H1 (cell line): ENCODE data around the gene SYTL2. TPM values are rescaled to one million over a fixed set of nuclear protein-coding genes. Genes with fewer than 3 reads are reported as not detected.

Experiments used
- CTCF ChIA-PET: fragments of 300-600 bp; sonication (Branson Sonifier 250); formaldehyde crosslinking; loops from one replicate; lab custom pipeline; 2021; ENCODE audit not compliant: partially characterized antibody; lab: Charles Lee
- POLR2A ChIA-PET: fragments of 300-600 bp; sonication (Branson Sonifier 250); formaldehyde crosslinking; loops from one replicate; lab custom pipeline; 2021; ENCODE audit warnings: inconsistent platforms; ENCODE audit not compliant: partially characterized antibody; lab: Charles Lee
- DNase-seq, 2 experiments: peaks; one replicate each; pipeline versions ENCODE4 v3.0.0 to v3.0.0-alpha.2; 2010 to 2022; ENCODE audit warnings: low spot score in 2 of 2, low read depth in 1 of 2, mixed read lengths in 1 of 2
- FAIRE-seq: peaks from 2 replicates; lab custom pipeline; 2011; peaks lifted over from hg19 to GRCh38; lab: Jason Lieb, UNC
- H2AFZ ChIP-seq: 2 replicates; pipeline ENCODE4 v1.8.1; 2012; ENCODE audit warnings: low read length, inconsistent platforms
- H2AK5ac ChIP-seq: 2 replicates; pipeline ENCODE4 v1.6.1; 2013; ENCODE audit warnings: low read depth, low read length
- H2BK120ac ChIP-seq: replicated peaks from 2 replicates; pipeline ENCODE3; 2013; ENCODE audit warnings: low read depth, low read length, inconsistent platforms
- H2BK12ac ChIP-seq: 2 replicates; pipeline ENCODE4 v1.6.1; 2013; ENCODE audit warnings: low read depth, low read length
- H2BK15ac ChIP-seq: 2 replicates; pipeline ENCODE4 v1.6.1; 2013; ENCODE audit warnings: low read length
- H2BK20ac ChIP-seq: 2 replicates; pipeline ENCODE4 v1.6.1; 2013; ENCODE audit warnings: low read length
- H2BK5ac ChIP-seq: 2 replicates; pipeline ENCODE4 v1.6.1; 2013; ENCODE audit warnings: low read depth, low read length
- H3K14ac ChIP-seq: 2 replicates; pipeline ENCODE4 v1.6.1; 2013; ENCODE audit warnings: inconsistent platforms; ENCODE audit not compliant: insufficient read length
- H3K18ac ChIP-seq: 2 replicates; pipeline ENCODE4 v1.6.1; 2013; ENCODE audit warnings: low read length; ENCODE audit errors: extremely low read depth
- H3K23ac ChIP-seq: 2 replicates; pipeline ENCODE4 v1.6.1; 2013; ENCODE audit warnings: inconsistent platforms; ENCODE audit not compliant: insufficient read length
- H3K23me2 ChIP-seq: 2 replicates; pipeline ENCODE4 v1.6.1; 2013; ENCODE audit warnings: low read depth, low read length
- H3K27ac ChIP-seq: 2 replicates; pipeline ENCODE4 v1.6.1; 2011; ENCODE audit warnings: low read depth, low read length, inconsistent platforms
- H3K27me3 ChIP-seq, 4 experiments: replicated peaks in 1 of 4; 1 replicate in 1 of 4; 2 replicates in 3 of 4; pipeline versions ENCODE4 v1.6.1 to v1.8.1; 2011 to 2013; ENCODE audit warnings: low read length in 3 of 4, mild to moderate bottlenecking in 3 of 4, inconsistent platforms in 2 of 4, mixed read lengths in 2 of 4, moderate library complexity in 1 of 4; ENCODE audit not compliant: control insufficient read depth in 3 of 4, insufficient read depth in 3 of 4; ENCODE audit errors: extremely low read depth in 1 of 4
- H3K36me3 ChIP-seq, 4 experiments: 2 replicates each; pipeline versions ENCODE4 v1.6.1 to v1.8.1; 2011 to 2013; ENCODE audit warnings: mild to moderate bottlenecking in 4 of 4, low read length in 3 of 4, moderate library complexity in 2 of 4, control low read depth in 1 of 4, inconsistent platforms in 1 of 4; ENCODE audit not compliant: insufficient read depth in 4 of 4, control insufficient read depth in 2 of 4
- H3K4ac ChIP-seq: replicated peaks from 2 replicates; pipeline ENCODE3; 2013; ENCODE audit warnings: low read length, low read depth, mixed read lengths, inconsistent platforms; ENCODE audit not compliant: insufficient read length
- H3K4me1 ChIP-seq, 4 experiments: replicated peaks in 1 of 4; 1 replicate in 1 of 4; 2 replicates in 3 of 4; pipeline versions ENCODE4 v1.6.1 to v1.8.1; 2011 to 2013; ENCODE audit warnings: low read length in 3 of 4, inconsistent platforms in 2 of 4, mixed read lengths in 1 of 4; ENCODE audit not compliant: insufficient read depth in 4 of 4, control insufficient read depth in 3 of 4
- H3K4me2 ChIP-seq, 2 experiments: 2 replicates each; pipeline versions ENCODE4 v1.6.1 to v1.8.1; 2011 to 2013; ENCODE audit warnings: low read depth in 2 of 2, low read length in 2 of 2, control low read depth in 1 of 2, inconsistent platforms in 1 of 2, mild to moderate bottlenecking in 1 of 2; ENCODE audit not compliant: insufficient read depth in 1 of 2
- H3K4me3 ChIP-seq, 4 experiments: fragments of 200-600, 300-600 bp in 1 of 4; sonication (generic), shearing (Covaris generic), sonication (Bioruptor Twin) in 1 of 4; 2 replicates each; pipeline versions ENCODE4 v1.5.1 to v1.8.1; 2011 to 2016; ENCODE audit warnings: low read length in 4 of 4, low read depth in 3 of 4, control low read depth in 2 of 4, inconsistent platforms in 2 of 4, mild to moderate bottlenecking in 2 of 4, mixed read lengths in 1 of 4, moderate library complexity in 1 of 4; ENCODE audit not compliant: insufficient read depth in 2 of 4; ENCODE audit errors: extremely low read depth in 1 of 4
- H3K56ac ChIP-seq: replicated peaks from 2 replicates; pipeline ENCODE3; 2013; ENCODE audit warnings: low read depth, mild to moderate bottlenecking, mixed read lengths, low read length, inconsistent platforms; ENCODE audit not compliant: insufficient read length
- H3K79me1 ChIP-seq: 2 replicates; pipeline ENCODE4 v1.6.1; 2013; ENCODE audit warnings: low read depth, low read length, control low read depth
- H3K79me2 ChIP-seq, 2 experiments: 2 replicates each; pipeline versions ENCODE4 v1.6.1 to v1.8.1; 2012 to 2013; ENCODE audit warnings: low read length in 2 of 2, mild to moderate bottlenecking in 2 of 2, inconsistent platforms in 1 of 2; ENCODE audit not compliant: insufficient read depth in 2 of 2, control insufficient read depth in 1 of 2
- H3K9ac ChIP-seq, 4 experiments: replicated peaks in 1 of 4; 1 replicate in 1 of 4; 2 replicates in 3 of 4; pipeline versions ENCODE4 v1.6.1 to v1.8.1; 2011 to 2013; ENCODE audit warnings: low read depth in 3 of 4, low read length in 3 of 4, control low read depth in 2 of 4, mild to moderate bottlenecking in 2 of 4, moderate library complexity in 2 of 4, inconsistent platforms in 1 of 4; ENCODE audit errors: extremely low read depth in 1 of 4
- H3K9me3 ChIP-seq, 2 experiments: 2 replicates each; pipeline versions ENCODE4 v1.6.1 to v1.8.1; 2012 to 2013; ENCODE audit warnings: mild to moderate bottlenecking in 2 of 2, moderate library complexity in 2 of 2, control low read depth in 1 of 2, inconsistent platforms in 1 of 2, low read depth in 1 of 2, low read length in 1 of 2, mixed read lengths in 1 of 2; ENCODE audit not compliant: insufficient read depth in 2 of 2
- H4K20me1 ChIP-seq, 2 experiments: replicated peaks in 1 of 2; 2 replicates each; pipeline versions ENCODE3 to v1.8.1; 2011 to 2013; ENCODE audit warnings: inconsistent platforms in 2 of 2, low read length in 2 of 2, mild to moderate bottlenecking in 1 of 2; ENCODE audit not compliant: insufficient read depth in 2 of 2, control insufficient read depth in 1 of 2
- H4K5ac ChIP-seq: 2 replicates; pipeline ENCODE4 v1.6.1; 2013; ENCODE audit warnings: low read length, low read depth, mixed read lengths, inconsistent platforms; ENCODE audit not compliant: insufficient read length
- H4K8ac ChIP-seq: 2 replicates; pipeline ENCODE4 v1.8.0; 2013; ENCODE audit warnings: mild to moderate bottlenecking, moderate library complexity, low read length, inconsistent platforms; ENCODE audit not compliant: insufficient read depth; ENCODE audit errors: extremely low read depth
- H4K91ac ChIP-seq: replicated peaks from 2 replicates; pipeline ENCODE3; 2013; ENCODE audit warnings: low read length, mixed read lengths, inconsistent platforms; ENCODE audit not compliant: insufficient read length
- ASH2L ChIP-seq: fragments of 200-600, 300-600 bp; sonication (generic); IDR thresholded peaks from one replicate; pipeline ENCODE4 v1.7.1; 2017; ENCODE audit warnings: low read length
- BRCA1 ChIP-seq: IDR thresholded peaks from 2 replicates; pipeline ENCODE4 v1.6.1; 2012; ENCODE audit warnings: low read depth, low read length, improper control_type of control experiment
- FOSL1 ChIP-seq: IDR thresholded peaks from 2 replicates; pipeline ENCODE4 v1.6.1; 2011; ENCODE audit warnings: mild to moderate bottlenecking, low read depth, low read length, moderate library complexity; ENCODE audit not compliant: insufficient read depth
- KDM1A ChIP-seq: fragments of 200-600, 300-600 bp; sonication (generic); IDR thresholded peaks from 2 replicates; pipeline ENCODE4 v1.7.1; 2016; ENCODE audit warnings: mild to moderate bottlenecking, low read length, borderline replicate concordance
- KDM5A ChIP-seq: fragments of 200-600 bp; IDR thresholded peaks from 2 replicates; pipeline ENCODE4 v1.7.1; 2012; ENCODE audit warnings: mild to moderate bottlenecking, low read length, inconsistent platforms, mixed read lengths
- MAX ChIP-seq: IDR thresholded peaks from 2 replicates; pipeline ENCODE4 v1.6.1; 2012; ENCODE audit warnings: inconsistent platforms
- PHF8 ChIP-seq: fragments of 200-600 bp; sonication (generic); conservative IDR thresholded peaks from 2 replicates; pipeline ENCODE4 v1.7.1; 2012; ENCODE audit warnings: low read depth, mild to moderate bottlenecking, inconsistent platforms, low read length, moderate library complexity
- POU5F1 ChIP-seq: IDR thresholded peaks from 2 replicates; pipeline ENCODE4 v1.6.1; 2011; ENCODE audit warnings: low read depth, mild to moderate bottlenecking, low read length, moderate library complexity
- RNF2 ChIP-seq: fragments of 200-900, 300-1000 bp; sonication (generic); IDR thresholded peaks from 2 replicates; pipeline ENCODE4 v1.7.1; 2016; ENCODE audit warnings: borderline replicate concordance, low read depth, mild to moderate bottlenecking, antibody characterized with exemption, low read length; ENCODE audit not compliant: poor library complexity, severe bottlenecking; ENCODE audit errors: missing control alignments
- SP1 ChIP-seq: IDR thresholded peaks from 2 replicates; pipeline ENCODE4 v1.6.1; 2011; ENCODE audit warnings: low read depth, low read length
- TAF7 ChIP-seq: optimal IDR thresholded peaks from 2 replicates; pipeline ENCODE3; 2011; ENCODE audit warnings: low read depth, mild to moderate bottlenecking, inconsistent platforms, low read length, moderate library complexity, borderline replicate concordance
- TEAD4 ChIP-seq: IDR thresholded peaks from 2 replicates; pipeline ENCODE4 v1.6.1; 2012; ENCODE audit warnings: low read depth, low read length, inconsistent platforms, mixed read lengths
- polyA plus RNA-seq, 7 experiments: library from polyadenylated mRNA; depleted of rRNA in 3 of 7; stranded (reverse) in 5 of 7; unstranded in 2 of 7; fragments of >200 nt in 5 of 7; fragments of 200-250 nt in 2 of 7; gene quantifications; 1 replicate in 5 of 7; 2 replicates in 1 of 7; 4 replicates in 1 of 7; pipeline versions ENCODE4 v1.2.1 to v1.2.3, GENCODE V29; 2011 to 2013; ENCODE audit warnings: missing spikeins in 2 of 7, mixed read lengths in 2 of 7
- total RNA-seq: library from RNA; stranded (reverse); fragmentation: NEBNext Ultra II Directional; extraction: Animal tissue kit (Norgen Biotek cat#: 25700); gene quantifications from 2 replicates; pipeline ENCODE4 v1.2.1, GENCODE V29; 2021
- TF ChIP-seq, protein P1 (sequence below): IDR thresholded peaks from 2 replicates; pipeline ENCODE4 v1.6.1; 2012; ENCODE audit warnings: inconsistent platforms

Gene SYTL2
- total and polyA plus RNA-seq, 2 of the 8 experiments (the other 6 are each of a cell fraction or from before 2014, with no cell fraction given): 1.3 to 9.1 TPM

DNA sequence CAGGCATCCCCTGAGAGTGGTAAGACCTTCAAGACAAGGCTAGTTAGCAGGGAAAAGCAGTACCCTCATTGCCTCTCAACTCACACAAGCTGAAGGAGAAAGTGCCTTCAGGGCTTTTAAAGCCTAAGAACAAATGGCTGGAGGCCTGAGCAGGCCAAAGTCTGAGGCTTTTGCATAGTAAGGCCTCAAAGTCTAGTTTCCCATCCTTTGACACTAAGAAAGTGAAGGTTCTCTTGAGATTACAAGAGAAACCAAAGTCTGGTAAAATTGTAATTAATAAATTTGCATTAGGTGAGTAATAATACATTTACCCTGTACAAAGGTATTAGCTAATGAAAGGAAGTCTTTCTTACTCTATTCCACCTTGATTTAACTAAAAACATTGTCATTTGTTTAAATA is 78.0 kb downstream of the SYTL2 start:
- Histone ChIP-seq H3K4me1 (no peaks in the 10 kb centered on the region), H2BK15ac (no peak overlapping the region), H3K27me3 (no peaks in the 10 kb centered on the region), H3K4me3 (no peak overlapping the region), H3K79me1 (no peaks in the 10 kb centered on the region), H3K23me2 (no peaks in the 10 kb centered on the region), H3K79me2 (no peaks in the 10 kb centered on the region), H3K23ac (no peak overlapping the region), H3K9me3 (no peaks in the 10 kb centered on the region; a peak in 1 of 4 replicates), H4K8ac (no peak overlapping the region), H2BK20ac (no peak overlapping the region), H4K20me1 (no peaks in the 10 kb centered on the region), H3K14ac (no peak overlapping the region), H4K91ac (no peak overlapping the region), H3K9ac (no peak overlapping the region), H3K27ac (no peak overlapping the region), H3K4me2 (no peak overlapping the region), H3K4ac (no peak overlapping the region), H2AFZ (no peak overlapping the region), H3K56ac (no peak overlapping the region), H2BK120ac (no peak overlapping the region), H2BK5ac (no peak overlapping the region), H2AK5ac (no peak overlapping the region), H2BK12ac (no peak overlapping the region), H3K18ac (no peak overlapping the region), H3K36me3 (no peaks in the 10 kb centered on the region), H4K5ac (no peak overlapping the region)
- no peak for DNase-seq
- ChIA-PET POLR2A (no interaction called here), CTCF (interaction anchor here (0.8 kb wide), 1 partner anchor 38 kb away, joined by 4 read pairs; no protein-coding TSS in a partner anchor)
- no peak for FAIRE-seq
- TF ChIP-seq MAX (no peak), PHF8 (no peak), ASH2L (no peak), TAF7 (no peak), SP1 (no peak), BRCA1 (no peak), POU5F1 (no peak), FOSL1 (no peak), KDM1A (no peak), KDM5A (no peak), RNF2 (no peak), TEAD4 (no peak)
- TF ChIP-seq, protein P1, sequence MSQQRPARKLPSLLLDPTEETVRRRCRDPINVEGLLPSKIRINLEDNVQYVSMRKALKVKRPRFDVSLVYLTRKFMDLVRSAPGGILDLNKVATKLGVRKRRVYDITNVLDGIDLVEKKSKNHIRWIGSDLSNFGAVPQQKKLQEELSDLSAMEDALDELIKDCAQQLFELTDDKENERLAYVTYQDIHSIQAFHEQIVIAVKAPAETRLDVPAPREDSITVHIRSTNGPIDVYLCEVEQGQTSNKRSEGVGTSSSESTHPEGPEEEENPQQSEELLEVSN: no peak
